ENCODE results near the gene CSMD2. TPM values are rescaled to one million over a fixed set of nuclear protein-coding genes. Genes with fewer than 3 reads are reported as not detected.

The CSMD2 gene
- total RNA-seq, 1 experiment from 2014 or later, result 0.22 TPM

DNA sequence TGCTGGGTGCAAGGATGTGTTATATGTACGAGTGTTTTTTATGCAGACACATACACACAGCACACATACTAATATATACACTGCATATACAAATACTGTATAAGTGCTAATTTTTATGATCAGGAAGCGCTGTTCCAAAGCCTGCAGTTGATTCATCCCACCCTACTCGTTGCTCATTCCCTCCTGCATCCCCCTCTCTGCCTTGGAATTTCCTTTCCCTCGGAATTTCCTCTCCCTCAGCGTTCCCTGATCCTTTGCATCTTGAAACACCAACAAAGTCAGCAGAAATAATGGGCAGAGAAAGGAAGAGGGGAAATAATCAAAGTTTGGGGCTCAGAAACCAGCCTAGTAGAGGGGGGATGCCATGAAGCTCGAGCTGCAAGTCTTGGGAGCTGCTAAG, 98.9 kb downstream of the CSMD2 start:
- H3K4me3 ChIP-seq (replicated peaks in 1 of 2; ENCODE audit: low read depth in 1 of 2, low read length in 2 of 2), result no peak overlapping the region
- no peak overlapping the region for H3K9ac ChIP-seq (ENCODE audit: low read length)
- no peaks in the 10 kb centered on the region for H4K20me1 ChIP-seq (ENCODE audit: insufficient read depth)
- peaks cover 32% of the 10 kb centered on the region for H3K27me3 ChIP-seq (ENCODE audit: insufficient read depth, low read length)
- no peak for TF ChIP-seq EGR1 (IDR thresholded peaks at IDR 0.05; ENCODE audit: low read depth)
- TF ChIP-seq JUND (IDR thresholded peaks at IDR 0.05), result no peak
- TF ChIP-seq ZBTB33 (IDR thresholded peaks at IDR 0.05; ENCODE audit: extremely low read depth, insufficient replicate concordance, low read length), result no peak
- no peak for TF ChIP-seq TCF7L2 (IDR thresholded peaks at IDR 0.05; ENCODE audit: borderline replicate concordance, extremely low read depth, insufficient read depth, insufficient read length)
- no peak for TF ChIP-seq CBX3 (IDR thresholded peaks at IDR 0.05; ENCODE audit: low read depth)
- TF ChIP-seq EZH2phosphoT487 (IDR thresholded peaks at IDR 0.05; ENCODE audit: borderline replicate concordance), result no peak
- TF ChIP-seq EZH2 (IDR thresholded peaks at IDR 0.05), result no peak
- TF ChIP-seq REST (IDR thresholded peaks at IDR 0.05; ENCODE audit: low read depth), result no peak
- no peak for TF ChIP-seq SP1 (IDR thresholded peaks at IDR 0.05; ENCODE audit: low read depth)
- no peak for ATAC-seq
- ChIA-PET RAD21 (ENCODE audit: low non-redundant PET in 1 of 2, low total read pairs in 2 of 2, uncharacterized antibody in 2 of 2, unreplicated experiment in 2 of 2) (no interaction called here), CTCF (no interaction called here), POLR2A (no interaction called here)
- no peaks in the 10 kb centered on the region for H3K79me2 ChIP-seq (ENCODE audit: insufficient read depth, low read length)
- no peaks in the 10 kb centered on the region for H3K9me2 ChIP-seq (ENCODE audit: insufficient read depth)
- no peak for DNase-seq (ENCODE audit: low read depth, low spot score)
- no peaks in the 10 kb centered on the region for H3K36me3 ChIP-seq (ENCODE audit: control insufficient read depth in 1 of 2, insufficient read depth in 2 of 2, low read length in 2 of 2)
- no peak overlapping the region for H3K4me2 ChIP-seq (ENCODE audit: low read length)
- no peak overlapping the region for H3K27ac ChIP-seq (ENCODE audit: low read depth, low read length)
- H2AFZ ChIP-seq (ENCODE audit: low read depth, low read length, poor library complexity, severe bottlenecking), result no peak overlapping the region
- BruUV-seq (replicated peaks), result no TSS peak
- intact Hi-C loops (cut with micrococcal nuclease), result no loop called here
- H3K9me3 ChIP-seq (ENCODE audit: control insufficient read depth in 1 of 2, insufficient read depth in 1 of 2, low read depth in 1 of 2, low read length in 2 of 2), result no peaks in the 10 kb centered on the region
- no peaks in the 10 kb centered on the region for H3K4me1 ChIP-seq (ENCODE audit: control insufficient read depth in 1 of 2, insufficient read depth in 2 of 2, low read length in 2 of 2)
